K562 (cell line): Measurements from ENCODE around the gene CWC22. TPM values are rescaled to one million over a fixed set of nuclear protein-coding genes. Genes with fewer than 3 reads are reported as not detected.

Source experiments
- ARNT ChIP-seq, 2 experiments: fragments of 450-650 bp; IDR thresholded peaks; 2 replicates each; pipeline ENCODE4 v1.6.1; 2016; ENCODE audit warnings: mild to moderate bottlenecking in 1 of 2
- ATF3 ChIP-seq, 2 experiments: fragments of 450-650 bp in 1 of 2; sonication (generic) in 1 of 2; formaldehyde crosslinking in 1 of 2; IDR thresholded peaks in 1 of 2; conservative IDR thresholded peaks in 1 of 2; 2 replicates each; pipeline versions ENCODE4 v1.6.1 to v1.8.1; 2016 to 2023; ENCODE audit warnings: mild to moderate bottlenecking in 2 of 2, moderate library complexity in 2 of 2, inconsistent platforms in 1 of 2, missing genetic modification reagents in 1 of 2
- ATF4 ChIP-seq: fragments of 450-650 bp; formaldehyde crosslinking; IDR thresholded peaks from 2 replicates; pipeline ENCODE4 v1.4.0; 2022; ENCODE audit warnings: mild to moderate bottlenecking, moderate library complexity
- HDAC8 ChIP-seq: fragments of 450-650 bp; IDR thresholded peaks from 2 replicates; pipeline ENCODE4 v1.6.1; 2016; ENCODE audit warnings: mild to moderate bottlenecking, missing genetic modification characterization, moderate library complexity, missing compliant biosample characterization
- KDM5B ChIP-seq: fragments of 200-600 bp; sonication (generic); IDR thresholded peaks from 2 replicates; pipeline ENCODE4 v1.6.1; 2012; ENCODE audit warnings: low read depth, mild to moderate bottlenecking, moderate library complexity, low read length, control low read depth, inconsistent platforms; ENCODE audit not compliant: insufficient replicate concordance
- POLR2AphosphoS5 ChIP-seq: IDR thresholded peaks from 2 replicates; pipeline ENCODE4 v1.6.1; 2011; ENCODE audit warnings: mild to moderate bottlenecking, low read depth, low read length, moderate library complexity; ENCODE audit not compliant: control insufficient read depth, insufficient read depth
- PYGO2 ChIP-seq: fragments of 450-650 bp; IDR thresholded peaks from 2 replicates; pipeline ENCODE4 v1.6.1; 2016; ENCODE audit warnings: mild to moderate bottlenecking, missing genetic modification characterization, moderate library complexity, missing compliant biosample characterization
- RAD21 ChIP-seq, 2 experiments: fragments of 250-450 bp in 1 of 2; fragments of 450-650 bp in 1 of 2; sonication (Bioruptor Pico) in 1 of 2; formaldehyde crosslinking in 1 of 2; IDR thresholded peaks in 1 of 2; conservative IDR thresholded peaks in 1 of 2; 2 replicates each; pipeline versions ENCODE4 v1.4.0 to v1.8.0; 2020 to 2022; ENCODE audit warnings: mild to moderate bottlenecking in 2 of 2, moderate library complexity in 1 of 2
- SMAD1 ChIP-seq: fragments of 150-350 bp; IDR thresholded peaks from 2 replicates; pipeline ENCODE4 v1.6.1; 2014; ENCODE audit warnings: low read length, low read depth; ENCODE audit not compliant: partially characterized antibody
- SPI1 ChIP-seq: IDR thresholded peaks from 2 replicates; pipeline ENCODE4 v1.6.1; 2011; ENCODE audit warnings: low read depth, low read length, control low read depth, borderline replicate concordance
- VEZF1 ChIP-seq: fragments of 200-800 bp; sonication (Bioruptor generic); IDR thresholded peaks from 2 replicates; pipeline ENCODE4 v1.6.1; 2017; ENCODE audit warnings: missing genetic modification characterization, missing compliant biosample characterization
- YBX1 ChIP-seq: fragments of 450-650 bp; IDR thresholded peaks from 2 replicates; pipeline ENCODE4 v1.7.1; 2016; ENCODE audit warnings: mild to moderate bottlenecking
- ZBTB33 ChIP-seq: sonication (generic); formaldehyde crosslinking; IDR thresholded peaks from 2 replicates; pipeline ENCODE4 v1.8.1; 2023; ENCODE audit warnings: mild to moderate bottlenecking, missing genetic modification reagents
- ZBTB8A ChIP-seq: fragments of 450-650 bp; IDR thresholded peaks from 2 replicates; pipeline ENCODE4 v1.6.1; 2018; ENCODE audit warnings: mild to moderate bottlenecking, moderate library complexity; ENCODE audit not compliant: partially characterized antibody
- ZNF589 ChIP-seq: fragments of 200-800 bp; sonication (Bioruptor generic); IDR thresholded peaks from 2 replicates; pipeline ENCODE4 v1.6.1; 2016; ENCODE audit warnings: low read depth, missing genetic modification characterization, missing compliant biosample characterization
- ZNF644 ChIP-seq: fragments of 200-800 bp; sonication (Bioruptor generic); IDR thresholded peaks from 2 replicates; pipeline ENCODE4 v1.6.1; 2016; ENCODE audit warnings: low read depth, missing genetic modification characterization, missing compliant biosample characterization
- ZNF717 ChIP-seq: fragments of 250-450 bp; sonication (Bioruptor Pico); IDR thresholded peaks from 2 replicates; pipeline ENCODE4 v1.5.0; 2021
- polyA plus RNA-seq, 8 experiments: library from polyadenylated mRNA; depleted of rRNA in 4 of 8; stranded (reverse) in 5 of 8; unstranded in 3 of 8; fragments of >200 nt; fragmentation: Nextera tagmentation in 2 of 8; fragmentation: Illumina TruSeq in 1 of 8; extraction: Ambion mirVana in 2 of 8; extraction: Trizol in 1 of 8; gene quantifications; 2 replicates each; pipeline versions ENCODE4 v1.2.1 to v1.2.3, GENCODE V29; 2011 to 2014; ENCODE audit warnings: inconsistent platforms in 1 of 8, missing spikeins in 1 of 8
- total RNA-seq, 7 experiments: library from RNA; depleted of rRNA in 6 of 7; stranded (reverse); fragments of >200 nt in 6 of 7; fragmentation: Illumina TruSeq in 2 of 7; extraction: Trizol in 2 of 7; gene quantifications; 2 replicates each; pipeline versions ENCODE4 v1.2.1 to v1.2.3, GENCODE V29; 2011 to 2021; ENCODE audit warnings: low replicate concordance in 1 of 7

Gene CWC22
- total and polyA plus RNA-seq, 9 of the 15 experiments (the other 6 are each of a cell fraction or from before 2014, with no cell fraction given) = 14.5 to 54.2 (median 36.7) TPM

- TF ChIP-seq ATF3 (IDR thresholded peaks at IDR 0.05) = peak; percentile 35; the same call in 1 of the 2 replicates
- peak; percentile 69; the same call in 1 of the 2 replicates for TF ChIP-seq ATF3 (CRISPR knock-in tag; conservative IDR thresholded peaks at IDR 0.05)
- TF ChIP-seq RAD21 (CRISPR knock-in tag; conservative IDR thresholded peaks at IDR 0.05 in 1 of 2, IDR thresholded peaks at IDR 0.05 in 1 of 2) = 0 out of 4 replicates have a peak, but pooled peaks of 1 of the 2 experiments have one; percentile 14
- peak; percentile 94 for TF ChIP-seq SPI1
- TF ChIP-seq ZNF644 (tag) = peak; percentile 83
- no peak for TF ChIP-seq ZBTB8A
- TF ChIP-seq YBX1 = no peak
- TF ChIP-seq SMAD1 = peak; percentile 38
- TF ChIP-seq ZBTB33 (CRISPR knock-in tag) = peak; percentile 44; the same call in 1 of the 2 replicates
- TF ChIP-seq ZNF589 (CRISPR knock-in tag) = no peak
- no peak for TF ChIP-seq ZNF717 (CRISPR knock-in tag)
- TF ChIP-seq PYGO2 (tag) = no peak
- TF ChIP-seq ARNT (IDR thresholded peaks at IDR 0.05) = no peak; a peak in 1 of 4 replicates
- TF ChIP-seq HDAC8 (tag) = no peak
- peak; percentile 82 for TF ChIP-seq KDM5B
- peak; percentile 49 for TF ChIP-seq VEZF1
- TF ChIP-seq ATF4 = no peak; the same call in 1 of the 2 replicates
- TF ChIP-seq POLR2AphosphoS5 = peak; percentile 78
Measured at GRCh38 chr2:180006781-180007579, at the start of gene CWC22 (continued).
